ENCODE results near the gene SDK2. TPM values are rescaled to one million over a fixed set of nuclear protein-coding genes. Genes with fewer than 3 reads are reported as not detected.

The SDK2 gene
- total RNA-seq, 1 donor: under 0.01 TPM

DNA sequence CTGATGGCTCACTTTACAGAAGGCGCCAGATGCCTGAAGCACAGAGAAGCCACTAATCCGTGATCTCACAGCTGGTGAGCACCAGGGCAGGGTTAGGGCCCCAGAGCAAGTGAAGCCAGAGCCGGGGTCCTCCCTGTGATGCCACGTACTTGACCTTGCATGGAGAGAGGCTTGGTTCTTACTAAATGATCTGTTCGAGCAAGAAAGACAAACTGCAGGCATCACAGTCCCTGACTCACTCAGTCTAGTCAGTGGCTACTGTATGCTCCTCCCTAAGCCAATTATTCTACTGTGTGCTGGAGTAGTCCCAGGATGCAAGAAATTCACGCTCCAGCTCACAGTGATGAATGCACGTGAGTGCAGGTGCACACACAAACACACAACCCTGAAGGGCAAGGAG lies 55.4 kb downstream of the SDK2 start:
- TF ChIP-seq, protein P1, sequence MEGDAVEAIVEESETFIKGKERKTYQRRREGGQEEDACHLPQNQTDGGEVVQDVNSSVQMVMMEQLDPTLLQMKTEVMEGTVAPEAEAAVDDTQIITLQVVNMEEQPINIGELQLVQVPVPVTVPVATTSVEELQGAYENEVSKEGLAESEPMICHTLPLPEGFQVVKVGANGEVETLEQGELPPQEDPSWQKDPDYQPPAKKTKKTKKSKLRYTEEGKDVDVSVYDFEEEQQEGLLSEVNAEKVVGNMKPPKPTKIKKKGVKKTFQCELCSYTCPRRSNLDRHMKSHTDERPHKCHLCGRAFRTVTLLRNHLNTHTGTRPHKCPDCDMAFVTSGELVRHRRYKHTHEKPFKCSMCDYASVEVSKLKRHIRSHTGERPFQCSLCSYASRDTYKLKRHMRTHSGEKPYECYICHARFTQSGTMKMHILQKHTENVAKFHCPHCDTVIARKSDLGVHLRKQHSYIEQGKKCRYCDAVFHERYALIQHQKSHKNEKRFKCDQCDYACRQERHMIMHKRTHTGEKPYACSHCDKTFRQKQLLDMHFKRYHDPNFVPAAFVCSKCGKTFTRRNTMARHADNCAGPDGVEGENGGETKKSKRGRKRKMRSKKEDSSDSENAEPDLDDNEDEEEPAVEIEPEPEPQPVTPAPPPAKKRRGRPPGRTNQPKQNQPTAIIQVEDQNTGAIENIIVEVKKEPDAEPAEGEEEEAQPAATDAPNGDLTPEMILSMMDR (IDR thresholded peaks at IDR 0.05; ENCODE audit: extremely low read depth, low read depth, low read length): no peak

DNA sequence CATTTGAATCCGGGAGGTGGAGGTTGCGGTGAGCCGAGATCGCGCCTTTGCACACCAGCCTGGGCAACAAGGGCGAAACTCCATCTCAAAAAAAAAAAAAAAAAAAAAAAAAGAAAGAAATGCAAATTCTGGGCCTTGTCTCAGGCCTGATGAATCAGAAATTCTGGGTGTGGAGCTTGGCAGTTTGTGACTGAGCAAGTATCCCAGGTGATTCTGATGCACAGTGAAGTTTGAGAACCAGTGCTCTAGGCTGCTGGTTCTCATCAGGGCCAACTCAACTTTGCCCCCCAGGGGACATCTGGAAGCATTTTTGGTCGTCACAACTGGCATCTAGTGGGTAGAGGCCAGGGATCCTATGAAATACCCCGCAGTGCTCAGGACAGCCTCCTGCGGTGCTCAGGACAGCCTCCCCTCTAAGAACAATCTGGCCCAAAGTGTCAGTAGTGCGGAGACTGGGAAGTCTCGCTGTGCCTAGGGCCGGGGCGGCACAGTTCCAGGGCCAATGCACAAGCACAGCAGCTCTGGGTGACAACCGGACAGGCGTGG lies 55.9 kb downstream of the SDK2 start:
- H3K27ac ChIP-seq (ENCODE audit: low read depth, low read length): no peak overlapping the region
- H3K27me3 ChIP-seq (ENCODE audit: insufficient read depth, low read length): no peaks in the 10 kb centered on the region
- no peak for DNase-seq (ENCODE audit: insufficient read length, low spot score, missing footprints)
- H4K20me1 ChIP-seq (ENCODE audit: insufficient read depth, low read length): no peaks in the 10 kb centered on the region
- H3K4me1 ChIP-seq (ENCODE audit: insufficient read depth, low read length): no peaks in the 10 kb centered on the region
- H3K4me2 ChIP-seq (ENCODE audit: insufficient read depth, low read length): no peak overlapping the region
- no peaks in the 10 kb centered on the region for H3K36me3 ChIP-seq (ENCODE audit: insufficient read depth, low read length)
- no peaks in the 10 kb centered on the region for H3K79me2 ChIP-seq (ENCODE audit: insufficient read depth, low read length)
- H3K4me3 ChIP-seq (ENCODE audit: insufficient read depth, low read length): no peak overlapping the region
- H2AFZ ChIP-seq (ENCODE audit: low read length): no peak overlapping the region
- H3K9me3 ChIP-seq (ENCODE audit: low read depth, low read length): no peaks in the 10 kb centered on the region
- TF ChIP-seq, protein P1 (IDR thresholded peaks at IDR 0.05; ENCODE audit: extremely low read depth, low read depth, low read length): no peak

More for the DNA sequence above, 55.4 kb downstream of the SDK2 start:
- no peaks in the 10 kb centered on the region for H3K9me3 ChIP-seq (ENCODE audit: low read depth, low read length)
- H3K79me2 ChIP-seq (ENCODE audit: insufficient read depth, low read length): no peaks in the 10 kb centered on the region
- H3K27ac ChIP-seq (ENCODE audit: low read depth, low read length): no peak overlapping the region
- no peaks in the 10 kb centered on the region for H3K36me3 ChIP-seq (ENCODE audit: insufficient read depth, low read length)
- H4K20me1 ChIP-seq (ENCODE audit: insufficient read depth, low read length): no peaks in the 10 kb centered on the region
- no peaks in the 10 kb centered on the region for H3K27me3 ChIP-seq (ENCODE audit: insufficient read depth, low read length)
- H3K4me1 ChIP-seq (ENCODE audit: insufficient read depth, low read length): no peaks in the 10 kb centered on the region
- H3K4me2 ChIP-seq (ENCODE audit: insufficient read depth, low read length): no peak overlapping the region
- H3K4me3 ChIP-seq (ENCODE audit: insufficient read depth, low read length): no peak overlapping the region
- no peak overlapping the region for H2AFZ ChIP-seq (ENCODE audit: low read length)
- DNase-seq (ENCODE audit: insufficient read length, low spot score, missing footprints): no peak

DNA sequence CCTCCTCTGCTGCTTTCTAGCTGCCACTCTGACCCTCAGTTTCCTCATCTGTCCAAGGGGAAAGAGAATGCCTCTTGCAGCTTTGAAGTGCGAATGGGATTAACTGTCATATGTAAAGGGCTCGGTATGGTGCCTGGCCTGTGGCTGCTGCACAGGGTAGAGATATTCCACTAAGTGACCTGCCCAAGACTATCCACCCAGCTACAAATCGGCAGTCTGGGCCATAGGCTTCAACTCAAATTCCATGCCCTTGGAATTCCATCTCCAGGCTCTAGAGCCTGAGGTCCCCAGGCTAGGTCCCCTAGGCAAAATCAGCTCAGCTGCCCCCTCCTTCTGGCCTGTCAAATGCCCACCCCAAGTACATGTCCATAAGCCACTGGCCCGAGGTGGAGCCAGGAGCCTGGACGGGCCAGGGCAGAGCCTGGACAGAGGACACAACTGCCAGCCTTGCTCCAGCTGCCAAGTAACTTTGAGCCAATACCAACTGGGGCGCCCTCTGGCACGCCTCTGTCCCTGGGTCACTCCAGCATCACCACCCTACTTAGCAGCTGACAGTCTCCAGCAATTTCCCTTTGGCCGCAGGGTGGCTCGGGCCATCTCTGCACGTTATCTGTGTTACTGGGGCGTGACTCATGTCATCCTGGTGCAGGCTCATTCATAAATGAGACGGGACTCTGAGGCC lies 57.2 kb downstream of the SDK2 start:
- DNase-seq (ENCODE audit: insufficient read length, low spot score, missing footprints): no peak
- Histone ChIP-seq H4K20me1 (ENCODE audit: insufficient read depth, low read length) (no peaks in the 10 kb centered on the region), H3K4me3 (ENCODE audit: insufficient read depth, low read length) (no peak overlapping the region), H3K79me2 (ENCODE audit: insufficient read depth, low read length) (no peaks in the 10 kb centered on the region), H3K4me2 (ENCODE audit: insufficient read depth, low read length) (no peak overlapping the region), H3K27me3 (ENCODE audit: insufficient read depth, low read length) (no peaks in the 10 kb centered on the region), H3K36me3 (ENCODE audit: insufficient read depth, low read length) (no peaks in the 10 kb centered on the region), H3K4me1 (ENCODE audit: insufficient read depth, low read length) (no peaks in the 10 kb centered on the region), H3K9me3 (ENCODE audit: low read depth, low read length) (no peaks in the 10 kb centered on the region), H3K27ac (ENCODE audit: low read depth, low read length) (no peak overlapping the region), H2AFZ (ENCODE audit: low read length) (no peak overlapping the region)
- TF ChIP-seq, protein P1 (IDR thresholded peaks at IDR 0.05; ENCODE audit: extremely low read depth, low read depth, low read length): no peak

DNA sequence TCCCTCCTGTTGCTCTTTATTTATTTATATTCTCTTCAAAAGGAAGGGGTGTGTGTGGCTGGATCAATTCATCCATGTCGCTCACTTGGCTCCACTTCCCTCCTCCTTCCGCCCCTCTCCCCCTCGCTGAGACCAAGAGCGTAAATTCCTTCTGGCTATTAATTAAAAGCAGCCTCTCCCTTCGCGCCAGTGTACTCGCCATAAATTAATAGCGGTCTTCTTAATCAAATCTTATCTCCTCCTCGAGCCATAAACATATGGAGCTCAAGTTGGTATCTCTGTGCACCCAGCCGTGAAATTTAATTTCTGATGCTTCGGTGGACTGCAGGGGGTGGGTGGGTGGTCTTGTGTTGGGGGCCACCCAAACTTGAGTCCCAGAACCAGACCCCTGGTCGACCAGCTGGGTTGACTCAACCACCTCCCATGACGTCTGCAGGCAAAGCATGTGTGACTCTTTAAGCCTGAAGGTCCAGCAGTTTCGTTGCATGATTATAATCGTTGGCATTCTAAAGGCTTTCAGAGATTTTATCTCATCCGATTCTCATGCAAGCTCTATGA lies 57.9 kb downstream of the SDK2 start:
- H4K20me1 ChIP-seq (ENCODE audit: insufficient read depth, low read length): no peaks in the 10 kb centered on the region
- no peaks in the 10 kb centered on the region for H3K27me3 ChIP-seq (ENCODE audit: insufficient read depth, low read length)
- DNase-seq (ENCODE audit: insufficient read length, low spot score, missing footprints): no peak
- H3K4me3 ChIP-seq (ENCODE audit: insufficient read depth, low read length): no peak overlapping the region
- H3K9me3 ChIP-seq (ENCODE audit: low read depth, low read length): no peaks in the 10 kb centered on the region
- no peak overlapping the region for H2AFZ ChIP-seq (ENCODE audit: low read length)
- TF ChIP-seq, protein P1 (IDR thresholded peaks at IDR 0.05; ENCODE audit: extremely low read depth, low read depth, low read length): no peak
- H3K4me1 ChIP-seq (ENCODE audit: insufficient read depth, low read length): no peaks in the 10 kb centered on the region
- H3K27ac ChIP-seq (ENCODE audit: low read depth, low read length): no peak overlapping the region
- H3K4me2 ChIP-seq (ENCODE audit: insufficient read depth, low read length): no peak overlapping the region
- no peaks in the 10 kb centered on the region for H3K79me2 ChIP-seq (ENCODE audit: insufficient read depth, low read length)
- no peaks in the 10 kb centered on the region for H3K36me3 ChIP-seq (ENCODE audit: insufficient read depth, low read length)
